Measurements from ENCODE around the gene XIRP2. TPM values are rescaled to one million over a fixed set of nuclear protein-coding genes. Genes with fewer than 3 reads are reported as not detected.

Gene XIRP2
- total and polyA plus RNA-seq, 2 of the 8 experiments (the other 6 are each of a cell fraction or from before 2014, with no cell fraction given) = 0.11 TPM; not detected in 1

GRCh38 chr2:166942377-166942776 lies 54.1 kb downstream of the XIRP2 start:
- Histone ChIP-seq H3K23ac (ENCODE audit: insufficient read length) (no peak overlapping the region), H3K79me2 (ENCODE audit: control insufficient read depth in 1 of 2, insufficient read depth in 2 of 2, low read length in 2 of 2) (no peaks in the 10 kb centered on the region), H3K36me3 (ENCODE audit: control insufficient read depth in 2 of 4, insufficient read depth in 4 of 4, low read length in 3 of 4) (no peaks in the 10 kb centered on the region), H4K20me1 (replicated peaks in 1 of 2; ENCODE audit: control insufficient read depth in 1 of 2, insufficient read depth in 2 of 2, low read length in 2 of 2) (no peaks in the 10 kb centered on the region), H3K9ac (replicated peaks in 1 of 4; ENCODE audit: extremely low read depth in 1 of 4, low read depth in 3 of 4, low read length in 3 of 4) (no peak overlapping the region), H2BK12ac (ENCODE audit: low read depth, low read length) (no peak overlapping the region), H3K18ac (ENCODE audit: extremely low read depth, low read length) (no peak overlapping the region), H3K14ac (ENCODE audit: insufficient read length) (no peak overlapping the region), H4K91ac (replicated peaks; ENCODE audit: insufficient read length, low read length) (no peak overlapping the region), H4K8ac (ENCODE audit: extremely low read depth, insufficient read depth, low read length) (no peak overlapping the region), H3K4ac (replicated peaks; ENCODE audit: insufficient read length, low read depth, low read length) (no peak overlapping the region), H2BK5ac (ENCODE audit: low read depth, low read length) (no peak overlapping the region), H3K23me2 (ENCODE audit: low read depth, low read length) (no peaks in the 10 kb centered on the region), H3K27me3 (replicated peaks in 1 of 4; ENCODE audit: control insufficient read depth in 3 of 4, extremely low read depth in 1 of 4, insufficient read depth in 3 of 4, low read length in 3 of 4) (no peaks in the 10 kb centered on the region), H3K79me1 (ENCODE audit: low read depth, low read length) (no peaks in the 10 kb centered on the region), H2AK5ac (ENCODE audit: low read depth, low read length) (no peak overlapping the region), H3K27ac (ENCODE audit: low read depth, low read length) (no peak overlapping the region), H3K4me3 (ENCODE audit: extremely low read depth in 1 of 4, insufficient read depth in 2 of 4, low read depth in 3 of 4, low read length in 4 of 4) (no peak overlapping the region), H3K4me1 (replicated peaks in 1 of 4; ENCODE audit: control insufficient read depth in 3 of 4, insufficient read depth in 4 of 4, low read length in 3 of 4) (no peaks in the 10 kb centered on the region), H2BK15ac (ENCODE audit: low read length) (no peak overlapping the region), H2AFZ (ENCODE audit: low read length) (no peak overlapping the region), H3K9me3 (ENCODE audit: insufficient read depth in 2 of 2, low read depth in 1 of 2, low read length in 1 of 2) (peaks cover 4 to 7% of the 10 kb centered on the region in 2 experiments; a peak in 1 of 4 replicates), H3K56ac (replicated peaks; ENCODE audit: insufficient read length, low read depth, low read length) (no peak overlapping the region), H3K4me2 (ENCODE audit: insufficient read depth in 1 of 2, low read depth in 2 of 2, low read length in 2 of 2) (no peak overlapping the region), H2BK120ac (replicated peaks; ENCODE audit: low read depth, low read length) (no peak overlapping the region), H4K5ac (ENCODE audit: insufficient read length, low read depth, low read length) (no peak overlapping the region), H2BK20ac (ENCODE audit: low read length) (no peak overlapping the region)
- no peak for FAIRE-seq
- 100% methylated on average over 1 of the region's 1 CpG; no CpG with 5 or more reads in 1 of the 2 experiments for WGBS, 2 experiments (ENCODE audit: extremely low coverage in 1 of 2, insufficient coverage in 1 of 2, insufficient read length in 1 of 2, insufficient replicate concordance in 2 of 2, low coverage in 1 of 2, low lambda C conversion rate in 2 of 2, missing lambda C conversion rate in 1 of 2)
- ChIA-PET POLR2A (ENCODE audit: partially characterized antibody) (no interaction called here), CTCF (ENCODE audit: partially characterized antibody) (no interaction called here)
- DNase-seq (ENCODE audit: low read depth in 1 of 2, low spot score in 2 of 2) = no peak
- no peak; the same call in 1 of the 2 replicates for TF ChIP-seq CEBPB (IDR thresholded peaks at IDR 0.05; ENCODE audit: low read depth, low read length)

Data from H1 (cell line).